WTC11 (cell line): ENCODE results near the gene TSSC4. TPM values are rescaled to one million over a fixed set of nuclear protein-coding genes. Genes with fewer than 3 reads are reported as not detected.

Source experiments
- ATAC-seq: fragments of 200-7000 bp; cut with Tn5 transposase; 2 replicates; pipeline ENCODE4 v1.10.0; 2021; ENCODE audit warnings: mild to moderate bottlenecking, moderate library complexity
- CTCF ChIA-PET: fragments of 300-600 bp; sonication (Branson Sonifier 250); formaldehyde crosslinking; loops from one replicate; lab custom pipeline; 2021; ENCODE audit warnings: antibody characterized with exemption; lab: Charles Lee
- POLR2A ChIA-PET: fragments of 350-600 bp; sonication (Branson Sonifier 250); formaldehyde crosslinking; loops from one replicate; lab custom pipeline; 2021; ENCODE audit warnings: antibody characterized with exemption; lab: Charles Lee
- DNase-seq: peaks from one replicate; pipeline ENCODE4 v3.0.0; 2021; ENCODE audit warnings: low spot score
- H3K27ac Mint-ChIP-seq: 2 replicates; pipeline ENCODE4 v1.8.0; 2021; ENCODE audit warnings: mixed read lengths
- H3K27me3 Mint-ChIP-seq: 2 replicates; pipeline ENCODE4 v1.8.0; 2021; ENCODE audit warnings: low read depth, mild to moderate bottlenecking, moderate library complexity, mixed read lengths
- H3K36me3 Mint-ChIP-seq: 2 replicates; pipeline ENCODE4 v1.8.0; 2021; ENCODE audit warnings: mixed read lengths
- H3K4me1 Mint-ChIP-seq: 2 replicates; pipeline ENCODE4 v1.8.0; 2022; ENCODE audit warnings: mixed read lengths
- H3K4me3 Mint-ChIP-seq: 2 replicates; pipeline ENCODE4 v1.8.0; 2021; ENCODE audit warnings: mild to moderate bottlenecking, moderate library complexity, mixed read lengths
- H3K9me3 Mint-ChIP-seq: 2 replicates; pipeline ENCODE4 v1.8.0; 2021; ENCODE audit warnings: mixed read lengths
- CBFB ChIP-seq: sonication (generic); formaldehyde crosslinking; IDR thresholded peaks from 2 replicates; pipeline ENCODE4 v1.8.1; 2022; ENCODE audit warnings: mild to moderate bottlenecking, low read depth, missing genetic modification reagents
- FOXK1 ChIP-seq: sonication (generic); formaldehyde crosslinking; IDR thresholded peaks from 2 replicates; pipeline ENCODE4 v1.8.0; 2022; ENCODE audit warnings: mild to moderate bottlenecking, moderate library complexity, missing genetic modification reagents
- IRF2 ChIP-seq: sonication (generic); formaldehyde crosslinking; IDR thresholded peaks from 2 replicates; pipeline ENCODE4 v1.8.0; 2022; ENCODE audit warnings: low read depth, missing genetic modification reagents, borderline replicate concordance
- JAZF1 ChIP-seq: fragments of 250-450 bp; sonication (Bioruptor Pico); IDR thresholded peaks from 2 replicates; pipeline ENCODE4 v1.9.0; 2021; ENCODE audit warnings: moderate library complexity, mild to moderate bottlenecking, inconsistent platforms
- MXD4 ChIP-seq: fragments of 250-450 bp; sonication (Bioruptor Pico); IDR thresholded peaks from 2 replicates; pipeline ENCODE4 v1.8.0; 2021; ENCODE audit warnings: mild to moderate bottlenecking, moderate library complexity, borderline replicate concordance
- NFYB ChIP-seq: sonication (generic); formaldehyde crosslinking; conservative IDR thresholded peaks from 2 replicates; pipeline ENCODE4 v1.8.0; 2022; ENCODE audit warnings: low read depth, missing genetic modification reagents
- NR3C1 ChIP-seq: sonication (generic); formaldehyde crosslinking; conservative IDR thresholded peaks from 2 replicates; pipeline ENCODE4 v1.8.1; 2023; ENCODE audit warnings: low read depth, mild to moderate bottlenecking, missing genetic modification reagents
- SMAD3 ChIP-seq: sonication (generic); formaldehyde crosslinking; IDR thresholded peaks from 2 replicates; pipeline ENCODE4 v1.8.0; 2022; ENCODE audit warnings: missing genetic modification reagents, mild to moderate bottlenecking, borderline replicate concordance
- SMAD4 ChIP-seq: sonication (generic); formaldehyde crosslinking; IDR thresholded peaks from 2 replicates; pipeline ENCODE4 v1.8.0; 2022; ENCODE audit warnings: mild to moderate bottlenecking, missing genetic modification reagents
- TCF7 ChIP-seq: sonication (generic); formaldehyde crosslinking; IDR thresholded peaks from 2 replicates; pipeline ENCODE4 v1.8.0; 2022; ENCODE audit warnings: mild to moderate bottlenecking, low read depth, missing genetic modification reagents, moderate library complexity
- TEAD1 ChIP-seq: sonication (generic); formaldehyde crosslinking; IDR thresholded peaks from 2 replicates; pipeline ENCODE4 v1.8.0; 2022; ENCODE audit warnings: mild to moderate bottlenecking, missing genetic modification reagents
- ZNF317 ChIP-seq: sonication (generic); formaldehyde crosslinking; IDR thresholded peaks from 2 replicates; pipeline ENCODE4 v1.8.1; 2023; ENCODE audit warnings: low read depth, mild to moderate bottlenecking, moderate library complexity, missing genetic modification reagents, borderline replicate concordance
- ZNF671 ChIP-seq: fragments of 250-450 bp; sonication (Bioruptor Pico); IDR thresholded peaks from 2 replicates; pipeline ENCODE4 v1.8.0; 2021; ENCODE audit warnings: mild to moderate bottlenecking
- total RNA-seq: library from RNA; stranded (reverse); gene quantifications from 3 replicates; pipeline ENCODE4 v1.2.3, GENCODE V29; 2021
- TF ChIP-seq, protein P1 (sequence below): fragments of 250-450 bp; sonication (Bioruptor Pico); conservative IDR thresholded peaks from 2 replicates; pipeline ENCODE4 v1.9.0; 2021; ENCODE audit warnings: mild to moderate bottlenecking
- TF ChIP-seq, protein P2 (sequence below): sonication (generic); formaldehyde crosslinking; IDR thresholded peaks from 2 replicates; pipeline ENCODE4 v1.8.1; 2023; ENCODE audit warnings: mild to moderate bottlenecking, missing genetic modification reagents
- TF ChIP-seq, protein P3 (sequence below): sonication (generic); formaldehyde crosslinking; IDR thresholded peaks from 2 replicates; pipeline ENCODE4 v1.8.0; 2022; ENCODE audit warnings: mild to moderate bottlenecking, missing genetic modification reagents
- TF ChIP-seq, protein P4 (sequence below): sonication (generic); formaldehyde crosslinking; IDR thresholded peaks from 2 replicates; pipeline ENCODE4 v1.8.1; 2022; ENCODE audit warnings: mild to moderate bottlenecking, missing genetic modification reagents, moderate library complexity, borderline replicate concordance
- TF ChIP-seq, protein P5 (sequence below): sonication (generic); formaldehyde crosslinking; IDR thresholded peaks from 2 replicates; pipeline ENCODE4 v1.8.0; 2022; ENCODE audit warnings: mild to moderate bottlenecking, missing genetic modification reagents
- TF ChIP-seq, protein P6 (sequence below): fragments of 250-450 bp; sonication (Bioruptor Pico); IDR thresholded peaks from 2 replicates; pipeline ENCODE4 v2.1.2; 2022; ENCODE audit warnings: mild to moderate bottlenecking, moderate library complexity
- TF ChIP-seq, protein P7 (sequence below): sonication (generic); formaldehyde crosslinking; IDR thresholded peaks from 2 replicates; pipeline ENCODE4 v1.8.1; 2023; ENCODE audit warnings: mild to moderate bottlenecking, missing genetic modification reagents, moderate library complexity

The TSSC4 gene
- total RNA-seq, 1 experiment from 2014 or later = 41.4 TPM

DNA sequence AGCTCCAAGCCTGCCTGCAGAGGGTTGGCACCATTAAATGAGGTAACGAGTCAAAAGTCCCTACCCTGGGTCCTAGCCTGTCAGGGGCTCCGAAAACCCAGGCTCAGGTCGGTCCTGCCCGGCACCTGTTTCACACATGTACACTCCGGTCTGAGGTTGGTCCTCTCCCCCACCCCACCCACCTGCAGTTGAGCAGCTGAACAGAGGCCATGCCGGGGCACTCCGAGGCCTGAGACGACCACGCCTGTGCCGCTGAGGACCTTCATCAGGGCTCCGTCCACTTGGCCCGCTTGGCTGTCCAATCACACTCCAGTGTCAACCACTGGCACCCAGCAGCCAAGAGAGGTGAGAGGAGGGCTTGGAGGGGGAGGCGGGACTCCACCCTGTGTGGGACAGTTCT, 1.6 kb downstream of the TSSC4 start (continued):
- TF ChIP-seq, protein P1, sequence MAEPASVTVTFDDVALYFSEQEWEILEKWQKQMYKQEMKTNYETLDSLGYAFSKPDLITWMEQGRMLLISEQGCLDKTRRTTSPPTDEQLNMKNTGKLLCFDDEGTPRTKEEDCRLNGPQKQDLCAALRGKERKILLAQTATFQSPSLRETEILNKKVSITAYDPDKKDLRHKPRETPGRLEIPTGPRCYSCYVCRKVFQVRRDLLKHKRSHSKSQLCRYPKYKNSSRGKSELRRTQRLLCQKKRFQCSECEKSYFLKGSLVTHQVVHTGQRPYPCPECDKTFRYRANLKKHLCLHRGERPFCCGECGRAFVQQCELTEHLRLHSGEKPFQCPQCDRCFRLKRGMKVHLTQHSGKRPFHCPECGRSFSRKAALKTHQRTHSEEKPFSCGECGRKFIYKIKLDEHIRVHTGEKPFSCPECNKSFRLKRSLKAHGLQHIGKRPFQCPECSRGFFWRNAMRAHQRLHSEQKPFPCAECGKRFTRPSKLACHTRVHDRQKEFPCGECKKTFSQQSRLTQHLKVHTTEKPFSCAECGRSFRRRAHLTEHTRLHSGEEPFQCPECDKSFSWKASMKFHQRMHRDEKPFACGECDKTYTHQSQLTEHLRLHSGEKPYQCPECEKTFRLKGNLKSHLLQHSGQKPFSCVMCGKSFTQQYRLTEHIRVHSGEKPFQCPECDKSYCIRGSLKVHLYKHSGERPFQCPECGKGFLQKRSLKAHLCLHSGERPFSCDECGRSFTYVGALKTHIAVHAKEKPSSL (CRISPR knock-in tag) = no peak
- TF ChIP-seq, protein P2, sequence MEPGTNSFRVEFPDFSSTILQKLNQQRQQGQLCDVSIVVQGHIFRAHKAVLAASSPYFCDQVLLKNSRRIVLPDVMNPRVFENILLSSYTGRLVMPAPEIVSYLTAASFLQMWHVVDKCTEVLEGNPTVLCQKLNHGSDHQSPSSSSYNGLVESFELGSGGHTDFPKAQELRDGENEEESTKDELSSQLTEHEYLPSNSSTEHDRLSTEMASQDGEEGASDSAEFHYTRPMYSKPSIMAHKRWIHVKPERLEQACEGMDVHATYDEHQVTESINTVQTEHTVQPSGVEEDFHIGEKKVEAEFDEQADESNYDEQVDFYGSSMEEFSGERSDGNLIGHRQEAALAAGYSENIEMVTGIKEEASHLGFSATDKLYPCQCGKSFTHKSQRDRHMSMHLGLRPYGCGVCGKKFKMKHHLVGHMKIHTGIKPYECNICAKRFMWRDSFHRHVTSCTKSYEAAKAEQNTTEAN = no peak
- TF ChIP-seq MXD4 (CRISPR knock-in tag) (no peak), TEAD1 (CRISPR knock-in tag) (no peak), SMAD3 (CRISPR knock-in tag) (no peak)
- TF ChIP-seq, protein P3, sequence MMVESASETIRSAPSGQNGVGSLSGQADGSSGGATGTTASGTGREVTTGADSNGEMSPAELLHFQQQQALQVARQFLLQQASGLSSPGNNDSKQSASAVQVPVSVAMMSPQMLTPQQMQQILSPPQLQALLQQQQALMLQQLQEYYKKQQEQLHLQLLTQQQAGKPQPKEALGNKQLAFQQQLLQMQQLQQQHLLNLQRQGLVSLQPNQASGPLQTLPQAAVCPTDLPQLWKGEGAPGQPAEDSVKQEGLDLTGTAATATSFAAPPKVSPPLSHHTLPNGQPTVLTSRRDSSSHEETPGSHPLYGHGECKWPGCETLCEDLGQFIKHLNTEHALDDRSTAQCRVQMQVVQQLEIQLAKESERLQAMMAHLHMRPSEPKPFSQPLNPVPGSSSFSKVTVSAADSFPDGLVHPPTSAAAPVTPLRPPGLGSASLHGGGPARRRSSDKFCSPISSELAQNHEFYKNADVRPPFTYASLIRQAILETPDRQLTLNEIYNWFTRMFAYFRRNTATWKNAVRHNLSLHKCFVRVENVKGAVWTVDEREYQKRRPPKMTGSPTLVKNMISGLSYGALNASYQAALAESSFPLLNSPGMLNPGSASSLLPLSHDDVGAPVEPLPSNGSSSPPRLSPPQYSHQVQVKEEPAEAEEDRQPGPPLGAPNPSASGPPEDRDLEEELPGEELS (CRISPR knock-in tag) = no peak
- TF ChIP-seq, protein P4, sequence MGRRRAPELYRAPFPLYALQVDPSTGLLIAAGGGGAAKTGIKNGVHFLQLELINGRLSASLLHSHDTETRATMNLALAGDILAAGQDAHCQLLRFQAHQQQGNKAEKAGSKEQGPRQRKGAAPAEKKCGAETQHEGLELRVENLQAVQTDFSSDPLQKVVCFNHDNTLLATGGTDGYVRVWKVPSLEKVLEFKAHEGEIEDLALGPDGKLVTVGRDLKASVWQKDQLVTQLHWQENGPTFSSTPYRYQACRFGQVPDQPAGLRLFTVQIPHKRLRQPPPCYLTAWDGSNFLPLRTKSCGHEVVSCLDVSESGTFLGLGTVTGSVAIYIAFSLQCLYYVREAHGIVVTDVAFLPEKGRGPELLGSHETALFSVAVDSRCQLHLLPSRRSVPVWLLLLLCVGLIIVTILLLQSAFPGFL (CRISPR knock-in tag) = no peak

DNA sequence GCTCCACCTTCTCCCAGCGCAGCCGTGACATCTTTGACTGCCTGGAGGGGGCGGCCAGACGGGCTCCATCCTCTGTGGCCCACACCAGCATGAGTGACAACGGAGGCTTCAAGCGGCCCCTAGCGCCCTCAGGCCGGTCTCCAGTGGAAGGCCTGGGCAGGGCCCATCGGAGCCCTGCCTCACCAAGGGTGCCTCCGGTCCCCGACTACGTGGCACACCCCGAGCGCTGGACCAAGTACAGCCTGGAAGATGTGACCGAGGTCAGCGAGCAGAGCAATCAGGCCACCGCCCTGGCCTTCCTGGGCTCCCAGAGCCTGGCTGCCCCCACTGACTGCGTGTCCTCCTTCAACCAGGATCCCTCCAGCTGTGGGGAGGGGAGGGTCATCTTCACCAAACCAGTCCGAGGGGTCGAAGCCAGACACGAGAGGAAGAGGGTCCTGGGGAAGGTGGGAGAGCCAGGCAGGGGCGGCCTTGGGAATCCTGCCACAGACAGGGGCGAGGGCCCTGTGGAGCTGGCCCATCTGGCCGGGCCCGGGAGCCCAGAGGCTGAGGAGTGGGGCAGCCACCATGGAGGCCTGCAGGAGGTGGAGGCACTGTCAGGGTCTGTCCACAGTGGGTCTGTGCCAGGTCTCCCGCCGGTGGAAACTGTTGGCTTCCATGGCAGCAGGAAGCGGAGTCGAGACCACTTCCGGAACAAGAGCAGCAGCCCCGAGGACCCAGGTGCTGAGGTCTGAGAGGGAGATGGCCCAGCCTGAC, 2.5 kb downstream of the TSSC4 start:
- ATAC-seq (no peak), DNase-seq (no peak)
- no peaks in the 10 kb centered on the region for H3K9me3 Mint-ChIP-seq
- no peak overlapping the region for H3K27ac Mint-ChIP-seq
- H3K36me3 Mint-ChIP-seq = peaks cover 7% of the 10 kb centered on the region; the same call in 1 of the 2 replicates
- CTCF ChIA-PET = interaction anchor here (1.4 to 7.7 kb wide), 3 partner anchors 14 to 98 kb away, joined by 4 to 81 read pairs (median 62); no protein-coding TSS in a partner anchor
- no peaks in the 10 kb centered on the region for H3K27me3 Mint-ChIP-seq
- POLR2A ChIA-PET = no interaction called here
- peak overlapping the region; percentile 45 for H3K4me3 Mint-ChIP-seq
- TF ChIP-seq NR3C1 (CRISPR knock-in tag) = no peak
- TF ChIP-seq ZNF671 (CRISPR knock-in tag) = no peak
- TF ChIP-seq, protein P5, sequence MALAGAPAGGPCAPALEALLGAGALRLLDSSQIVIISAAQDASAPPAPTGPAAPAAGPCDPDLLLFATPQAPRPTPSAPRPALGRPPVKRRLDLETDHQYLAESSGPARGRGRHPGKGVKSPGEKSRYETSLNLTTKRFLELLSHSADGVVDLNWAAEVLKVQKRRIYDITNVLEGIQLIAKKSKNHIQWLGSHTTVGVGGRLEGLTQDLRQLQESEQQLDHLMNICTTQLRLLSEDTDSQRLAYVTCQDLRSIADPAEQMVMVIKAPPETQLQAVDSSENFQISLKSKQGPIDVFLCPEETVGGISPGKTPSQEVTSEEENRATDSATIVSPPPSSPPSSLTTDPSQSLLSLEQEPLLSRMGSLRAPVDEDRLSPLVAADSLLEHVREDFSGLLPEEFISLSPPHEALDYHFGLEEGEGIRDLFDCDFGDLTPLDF (CRISPR knock-in tag) = no peak
- no peak for TF ChIP-seq NFYB (CRISPR knock-in tag)
- TF ChIP-seq, protein P6, sequence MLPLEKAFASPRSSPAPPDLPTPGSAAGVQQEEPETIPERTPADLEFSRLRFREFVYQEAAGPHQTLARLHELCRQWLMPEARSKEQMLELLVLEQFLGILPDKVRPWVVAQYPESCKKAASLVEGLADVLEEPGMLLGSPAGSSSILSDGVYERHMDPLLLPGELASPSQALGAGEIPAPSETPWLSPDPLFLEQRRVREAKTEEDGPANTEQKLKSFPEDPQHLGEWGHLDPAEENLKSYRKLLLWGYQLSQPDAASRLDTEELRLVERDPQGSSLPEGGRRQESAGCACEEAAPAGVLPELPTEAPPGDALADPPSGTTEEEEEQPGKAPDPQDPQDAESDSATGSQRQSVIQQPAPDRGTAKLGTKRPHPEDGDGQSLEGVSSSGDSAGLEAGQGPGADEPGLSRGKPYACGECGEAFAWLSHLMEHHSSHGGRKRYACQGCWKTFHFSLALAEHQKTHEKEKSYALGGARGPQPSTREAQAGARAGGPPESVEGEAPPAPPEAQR (CRISPR knock-in tag) = no peak
- no peak for TF ChIP-seq TCF7
- no peak for TF ChIP-seq JAZF1 (CRISPR knock-in tag)
- no peak for TF ChIP-seq FOXK1 (CRISPR knock-in tag)
- TF ChIP-seq SMAD4 (CRISPR knock-in tag) = no peak
- no peak for TF ChIP-seq ZNF317 (CRISPR knock-in tag)
- TF ChIP-seq IRF2 (CRISPR knock-in tag) = no peak
- TF ChIP-seq, protein P7, sequence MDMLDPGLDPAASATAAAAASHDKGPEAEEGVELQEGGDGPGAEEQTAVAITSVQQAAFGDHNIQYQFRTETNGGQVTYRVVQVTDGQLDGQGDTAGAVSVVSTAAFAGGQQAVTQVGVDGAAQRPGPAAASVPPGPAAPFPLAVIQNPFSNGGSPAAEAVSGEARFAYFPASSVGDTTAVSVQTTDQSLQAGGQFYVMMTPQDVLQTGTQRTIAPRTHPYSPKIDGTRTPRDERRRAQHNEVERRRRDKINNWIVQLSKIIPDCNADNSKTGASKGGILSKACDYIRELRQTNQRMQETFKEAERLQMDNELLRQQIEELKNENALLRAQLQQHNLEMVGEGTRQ (CRISPR knock-in tag) = no peak
- TF ChIP-seq CBFB (CRISPR knock-in tag) = no peak
- H3K4me1 Mint-ChIP-seq = peaks cover 5% of the 10 kb centered on the region; the same call in 1 of the 2 replicates
